WERI-Rb-1 (cell line): Measurements from ENCODE around the gene PSAP.

Experiments
- DNase-seq: peaks from one replicate; pipeline ENCODE4 v3.0.0-alpha.2; 2020
- H3K27ac ChIP-seq: fragments of 250-450 bp; sonication (Bioruptor Pico); 2 replicates; pipeline ENCODE4 v1.5.1; 2020; ENCODE audit warnings: mild to moderate bottlenecking, moderate library complexity
- H3K27me3 ChIP-seq: fragments of 250-450 bp; sonication (Bioruptor Pico); 2 replicates; pipeline ENCODE4 v1.5.1; 2021; ENCODE audit warnings: mild to moderate bottlenecking, low read depth, moderate library complexity; ENCODE audit not compliant: insufficient read depth, severe bottlenecking
- H3K36me3 ChIP-seq: fragments of 250-450 bp; sonication (Bioruptor Pico); 2 replicates; pipeline ENCODE4 v1.5.1; 2020; ENCODE audit warnings: mild to moderate bottlenecking, moderate library complexity
- H3K4me3 ChIP-seq: 2 replicates; pipeline ENCODE4 v1.5.1; 2011; ENCODE audit warnings: low read depth, mild to moderate bottlenecking, control low read depth, low read length
- H3K9me3 ChIP-seq: fragments of 250-450 bp; sonication (Bioruptor Pico); 2 replicates; pipeline ENCODE4 v1.5.1; 2021; ENCODE audit warnings: mild to moderate bottlenecking, moderate library complexity; ENCODE audit not compliant: severe bottlenecking
- CTCF ChIP-seq: IDR thresholded peaks from 2 replicates; pipeline ENCODE4 v1.5.1; 2011; ENCODE audit warnings: low read depth, mild to moderate bottlenecking, control low read depth, inconsistent platforms, low read length

PSAP gene

DNA sequence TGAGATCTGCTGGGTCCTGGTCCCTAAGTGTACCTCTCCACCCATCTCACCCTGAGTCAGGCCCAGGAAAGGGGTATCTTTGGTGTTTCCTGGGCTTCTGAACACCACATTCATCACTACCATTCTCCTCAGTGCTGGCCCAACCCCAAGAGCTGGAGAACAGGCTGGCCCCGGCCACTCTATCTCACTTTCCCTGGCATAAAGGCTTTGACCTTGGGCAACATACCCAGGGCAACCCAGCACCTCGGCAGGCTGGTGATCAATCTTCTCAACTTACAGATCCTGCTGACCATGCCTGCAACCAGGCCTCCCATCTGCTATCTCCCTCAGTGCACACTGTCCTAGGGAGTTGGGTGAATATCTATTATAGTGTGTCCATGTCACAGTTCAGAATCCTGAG, 79.8 kb downstream of the PSAP start:
- no peak overlapping the region for H3K27ac ChIP-seq

DNA sequence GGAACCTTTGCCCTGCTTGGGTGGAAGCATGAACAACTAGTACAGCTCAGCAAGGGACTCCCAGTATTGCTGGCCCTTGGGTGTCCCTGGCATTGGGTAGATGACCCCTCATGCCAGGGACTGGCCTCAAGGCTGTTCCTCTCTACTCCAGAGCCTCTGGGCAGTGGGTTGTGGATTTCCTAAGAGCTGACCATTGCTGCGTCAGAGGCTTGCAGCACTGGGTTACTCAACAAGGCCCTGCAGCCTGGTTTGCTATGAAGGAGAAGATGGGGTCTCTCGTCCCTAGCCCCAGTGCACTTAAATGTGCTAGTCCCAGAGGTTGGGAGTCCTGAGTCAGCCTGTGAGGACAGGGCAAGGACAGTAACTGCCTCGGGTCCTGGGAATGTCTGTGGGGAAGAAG, 80.3 kb downstream of the PSAP start:
- no peak for TF ChIP-seq CTCF
- H3K27me3 ChIP-seq, result no peaks in the 10 kb centered on the region
- no peak overlapping the region for H3K4me3 ChIP-seq
- H3K27ac ChIP-seq, result no peak overlapping the region
- H3K36me3 ChIP-seq, result no peaks in the 10 kb centered on the region
- no peak for DNase-seq
- H3K9me3 ChIP-seq, result no peaks in the 10 kb centered on the region

More for the DNA sequence above, 79.8 kb downstream of the PSAP start:
- H3K4me3 ChIP-seq, result no peak overlapping the region
- TF ChIP-seq CTCF, result no peak
- H3K9me3 ChIP-seq, result no peaks in the 10 kb centered on the region
- no peaks in the 10 kb centered on the region for H3K36me3 ChIP-seq
- no peaks in the 10 kb centered on the region for H3K27me3 ChIP-seq
- DNase-seq, result no peak

DNA sequence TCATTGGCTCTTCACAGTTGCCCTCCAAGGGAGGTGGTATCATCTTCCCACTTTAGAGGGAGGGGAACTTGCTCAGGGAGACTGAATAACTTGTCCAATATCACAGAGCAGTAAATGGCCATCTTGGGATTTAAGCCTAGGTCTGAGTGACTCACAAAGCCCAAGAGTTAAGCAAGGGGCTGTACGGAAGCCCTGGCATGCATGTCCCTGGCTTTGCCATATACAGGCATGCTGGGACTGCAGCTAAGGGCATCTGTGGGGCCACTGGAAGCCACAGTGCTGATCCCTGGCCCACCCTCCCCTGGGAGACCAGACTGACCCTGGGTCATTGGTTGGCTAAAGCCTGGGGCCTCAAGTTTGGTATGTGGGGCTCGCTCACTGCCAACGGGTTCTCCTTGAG, 80.8 kb downstream of the PSAP start:
- no peaks in the 10 kb centered on the region for H3K36me3 ChIP-seq
- no peaks in the 10 kb centered on the region for H3K9me3 ChIP-seq
- TF ChIP-seq CTCF, result no peak
- no peak for DNase-seq
- H3K27me3 ChIP-seq, result no peaks in the 10 kb centered on the region
- H3K27ac ChIP-seq, result no peak overlapping the region
- H3K4me3 ChIP-seq, result no peak overlapping the region

DNA sequence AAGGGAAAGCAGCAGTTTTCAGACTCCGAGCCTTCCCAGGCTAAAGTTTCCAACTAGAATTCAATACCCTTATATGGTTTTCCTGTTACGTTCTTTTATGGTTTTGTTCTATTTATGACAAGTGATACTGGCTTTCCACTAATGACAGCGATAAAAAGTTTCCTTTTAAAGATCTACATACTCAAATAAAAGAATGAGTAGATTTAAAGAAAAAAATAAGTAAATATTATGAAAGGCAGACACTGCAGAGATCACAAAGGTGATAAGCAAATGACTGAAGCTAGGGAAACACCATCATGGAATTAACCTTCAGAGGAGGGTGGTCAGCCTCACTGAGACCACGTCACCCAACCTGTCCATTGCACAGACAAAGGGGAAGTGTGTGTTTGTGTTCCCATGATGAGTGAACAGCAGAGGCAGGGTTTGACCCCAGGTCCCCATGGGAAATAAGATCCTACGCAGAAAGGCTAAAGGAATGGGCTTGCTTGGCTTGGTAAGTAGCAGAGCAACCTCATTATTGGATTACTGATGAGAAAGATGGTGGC, 81.7 kb downstream of the PSAP start:
- no peaks in the 10 kb centered on the region for H3K36me3 ChIP-seq
- no peak overlapping the region for H3K27ac ChIP-seq
- no peaks in the 10 kb centered on the region for H3K9me3 ChIP-seq
- no peak for TF ChIP-seq CTCF
- no peak for DNase-seq
- no peak overlapping the region for H3K4me3 ChIP-seq
- no peaks in the 10 kb centered on the region for H3K27me3 ChIP-seq

GRCh38 chr10:71767420-71768035, 83.5 kb downstream of the PSAP start:
- H3K36me3 ChIP-seq, result no peaks in the 10 kb centered on the region
- no peak overlapping the region for H3K4me3 ChIP-seq
- no peaks in the 10 kb centered on the region for H3K27me3 ChIP-seq
- TF ChIP-seq CTCF, result no peak
- no peak for DNase-seq
- H3K27ac ChIP-seq, result no peak overlapping the region
- no peaks in the 10 kb centered on the region for H3K9me3 ChIP-seq
